Stomach (tissue), 9 donors: Measurements from ENCODE around the gene HPS3. TPM values are rescaled to one million over a fixed set of nuclear protein-coding genes. Genes with fewer than 3 reads are reported as not detected.

Source experiments
- DNase-seq, 2 donors: peaks; one replicate each; pipeline versions ENCODE4 v3.0.0 to v3.0.0-alpha.2; 2013 to 2019
- H3K27ac ChIP-seq, 5 donors: fragments of 200-600 bp in 4 of 5; sonication (generic) in 4 of 5; one replicate each; pipeline ENCODE4 v1.5.1; 2013 to 2019; ENCODE audit warnings: mild to moderate bottlenecking in 1 of 5, moderate library complexity in 1 of 5
- H3K27me3 ChIP-seq, 3 donors: fragments of 200-600 bp; sonication (generic); one replicate each; pipeline ENCODE4 v1.5.1; 2017 to 2019; ENCODE audit warnings: mixed run types in 1 of 3
- H3K36me3 ChIP-seq, 4 donors: fragments of 200-600 bp; sonication (generic); 1 replicate in 3 of 4; 2 replicates in 1 of 4; pipeline ENCODE4 v1.5.1; 2016 to 2019
- H3K4me1 ChIP-seq, 4 donors: fragments of 200-600 bp; sonication (generic); one replicate each; pipeline ENCODE4 v1.5.1; 2016 to 2019
- H3K4me3 ChIP-seq, 4 donors: fragments of 200-600 bp; sonication (generic) in 3 of 4; one replicate each; pipeline ENCODE4 v1.5.1; 2016 to 2019; ENCODE audit warnings: mild to moderate bottlenecking in 1 of 4
- H3K9me3 ChIP-seq, 4 donors: fragments of 200-600 bp; sonication (generic); one replicate each; pipeline ENCODE4 v1.5.1; 2016 to 2019
- CTCF ChIP-seq, 7 experiments: fragments of 450-650 bp in 4 of 7; fragments of 200-600 bp in 3 of 7; sonication (generic) in 3 of 7; IDR thresholded peaks; one replicate each; pipeline ENCODE4 v1.5.1; 2016 to 2019; ENCODE audit warnings: antibody characterized with exemption in 7 of 7, control low read depth in 2 of 7, mild to moderate bottlenecking in 1 of 7
- EP300 ChIP-seq: sonication (generic); formaldehyde crosslinking; IDR thresholded peaks from one replicate; pipeline ENCODE4 v1.6.1; 2017; ENCODE audit warnings: antibody characterized with exemption
- POLR2A ChIP-seq, 4 donors: fragments of 450-650 bp; IDR thresholded peaks; one replicate each; pipeline ENCODE4 v1.6.1; 2016; ENCODE audit warnings: antibody characterized with exemption in 4 of 4, control low read depth in 2 of 4, mild to moderate bottlenecking in 1 of 4, moderate library complexity in 1 of 4
- POLR2AphosphoS5 ChIP-seq, 3 donors: sonication (generic); formaldehyde crosslinking; IDR thresholded peaks; one replicate each; pipeline ENCODE4 v1.6.1; 2016; ENCODE audit warnings: antibody characterized with exemption in 3 of 3
- WGBS, 5 donors: extraction: QIAGEN DNeasy Blood & Tissue Kit in 3 of 5; methylation state at CpG; one replicate each; pipeline versions ENCODE4 v1.1.5 to v1.1.7; 2013 to 2018; 5-methylcytosine and 5-hydroxymethylcytosine counted together
- intact Hi-C: fragments of 100-400 bp; cut with DNase I; formaldehyde crosslinking; loops from one replicate; pipeline ENCODE4 v1.15.1; 2023; ENCODE audit warnings: low total_unique reads
- polyA plus RNA-seq, 3 donors: library from polyadenylated mRNA; stranded (reverse); fragments of 200-250 nt; gene quantifications; one replicate each; pipeline ENCODE4 v1.2.3, GENCODE V29; 2013
- total RNA-seq, 5 donors: library from RNA; depleted of rRNA; stranded (reverse); fragments of >200 nt; gene quantifications; one replicate each; pipeline versions ENCODE4 v1.1.0 to v1.2.3, GENCODE V29; 2014 to 2016
- donor health status: healthy with polysubstance abuse.
- donor health status: Bipolar disorder and iron deficiency.
- donor health status: healthy.

Gene HPS3
- total and polyA plus RNA-seq, 8 donors: 6.3 to 23.9 (median 12.1) TPM

- no peaks in the 10 kb centered on the region for H3K27me3 ChIP-seq
- no peaks in the 10 kb centered on the region for H3K9me3 ChIP-seq
- TF ChIP-seq POLR2AphosphoS5 (IDR thresholded peaks at IDR 0.05) (no peak), EP300 (no peak), POLR2A (IDR thresholded peaks at IDR 0.05) (no peak), CTCF (IDR thresholded peaks at IDR 0.05) (no peak)
- peaks cover 0 to 5% (median 0%) of the 10 kb centered on the region in 4 donors for H3K36me3 ChIP-seq
- WGBS, 5 donors: 58 to 84% (median 75%) methylated on average over 3 of the region's 3 CpGs
- H3K4me1 ChIP-seq: no peaks in the 10 kb centered on the region
- H3K27ac ChIP-seq: no peak overlapping the region
- H3K4me3 ChIP-seq: no peak overlapping the region
- peak in 1 of 2 donors; percentile 16 for DNase-seq
- intact Hi-C loops: no loop called here
Measured at GRCh38 chr3:149203758-149204157, 74.3 kb downstream of the HPS3 start.

- WGBS, 5 donors: 73 to 88% (median 76%) methylated on average over 3 of the region's 3 CpGs
- Histone ChIP-seq H3K27me3 (no peaks in the 10 kb centered on the region), H3K4me3 (no peak overlapping the region), H3K4me1 (no peaks in the 10 kb centered on the region), H3K27ac (no peak overlapping the region), H3K9me3 (no peaks in the 10 kb centered on the region), H3K36me3 (peaks cover 0 to 5% (median 0%) of the 10 kb centered on the region in 4 donors)
- no peak for DNase-seq
- TF ChIP-seq POLR2AphosphoS5 (IDR thresholded peaks at IDR 0.05) (no peak), POLR2A (IDR thresholded peaks at IDR 0.05) (no peak), CTCF (IDR thresholded peaks at IDR 0.05) (no peak), EP300 (no peak)
- intact Hi-C loops: no loop called here
Measured at GRCh38 chr3:149204390-149204991, 75.1 kb downstream of the HPS3 start.

GRCh38 chr3:149207475-149207874 is 78.0 kb downstream of the HPS3 start:
- intact Hi-C loops: no loop called here
- H3K36me3 ChIP-seq: no peaks in the 10 kb centered on the region
- WGBS, 5 donors: 86 to 96% (median 93%) methylated on average over 2 of the region's 2 CpGs
- no peak overlapping the region for H3K4me3 ChIP-seq
- DNase-seq: no peak
- H3K9me3 ChIP-seq: no peaks in the 10 kb centered on the region
- H3K27me3 ChIP-seq: no peaks in the 10 kb centered on the region
- no peak for TF ChIP-seq EP300
- no peak for TF ChIP-seq POLR2AphosphoS5 (IDR thresholded peaks at IDR 0.05)
- no peak for TF ChIP-seq POLR2A (IDR thresholded peaks at IDR 0.05)
- TF ChIP-seq CTCF (IDR thresholded peaks at IDR 0.05): no peak
- H3K4me1 ChIP-seq: peaks cover 0 to 7% (median 0%) of the 10 kb centered on the region in 4 donors
- no peak overlapping the region for H3K27ac ChIP-seq

GRCh38 chr3:149209431-149209830 is 80.0 kb downstream of the HPS3 start:
- Histone ChIP-seq H3K27ac (no peak overlapping the region), H3K9me3 (no peaks in the 10 kb centered on the region), H3K4me3 (no peak overlapping the region), H3K4me1 (peaks cover 0 to 8% (median 0%) of the 10 kb centered on the region in 4 donors), H3K27me3 (no peaks in the 10 kb centered on the region), H3K36me3 (no peaks in the 10 kb centered on the region)
- no peak for DNase-seq
- intact Hi-C loops: no loop called here
- 80 to 96% (median 93%) methylated on average over 4 of the region's 4 CpGs for WGBS, 5 donors
- TF ChIP-seq POLR2AphosphoS5 (IDR thresholded peaks at IDR 0.05) (no peak), POLR2A (IDR thresholded peaks at IDR 0.05) (no peak), CTCF (IDR thresholded peaks at IDR 0.05) (no peak), EP300 (no peak)
